SK-N-SH (cell line): ENCODE data around the gene GRIK1. TPM values are rescaled to one million over a fixed set of nuclear protein-coding genes. Genes with fewer than 3 reads are reported as not detected.

Experiments
- CTCF ChIA-PET: fragments of 300-600, 350-600 bp; formaldehyde crosslinking; extraction: SDS; loops from one replicate; lab custom pipeline; 2021; lab: Yijun Ruan, JAX
- POLR2A ChIA-PET: fragments of 350-600 bp; sonication (Branson Sonifier 250); formaldehyde crosslinking; extraction: SDS; loops from one replicate; lab custom pipeline; 2020; ENCODE audit warnings: antibody characterized with exemption, inconsistent platforms; lab: Yijun Ruan, JAX
- DNase-seq: peaks from one replicate; pipeline ENCODE4 v3.0.0; 2012
- H2AFZ ChIP-seq: fragments of 200-600 bp; sonication (generic); 2 replicates; pipeline ENCODE4 v1.8.1; 2016; ENCODE audit warnings: antibody characterized with exemption, mild to moderate bottlenecking, low read depth
- H3F3A ChIP-seq: fragments of 200-600 bp; sonication (generic); replicated peaks from 2 replicates; pipeline ENCODE3; 2016; ENCODE audit warnings: antibody characterized with exemption, mild to moderate bottlenecking; ENCODE audit not compliant: insufficient read depth
- H3K27ac ChIP-seq, 2 experiments: fragments of 200-500 bp in 1 of 2; fragments of 200-600 bp in 1 of 2; sonication (Bioruptor generic) in 1 of 2; sonication (generic), shearing (Covaris generic) in 1 of 2; 2 replicates each; pipeline versions ENCODE4 v1.5.1 to v1.6.1; 2014 to 2016; ENCODE audit warnings: low read depth in 2 of 2, inconsistent platforms in 1 of 2, low read length in 1 of 2, mild to moderate bottlenecking in 1 of 2, mixed read lengths in 1 of 2
- H3K27me3 ChIP-seq: fragments of 200-600 bp; sonication (generic), shearing (Covaris generic); 2 replicates; pipeline ENCODE4 v1.6.1; 2016; ENCODE audit warnings: mixed run types; ENCODE audit not compliant: insufficient read depth
- H3K36me3 ChIP-seq, 2 experiments: fragments of 200-500 bp in 1 of 2; fragments of 200-600 bp in 1 of 2; sonication (Bioruptor generic) in 1 of 2; sonication (generic) in 1 of 2; replicated peaks in 1 of 2; 2 replicates each; pipeline versions ENCODE3 to v1.5.1; 2014 to 2016; ENCODE audit warnings: low read length in 1 of 2, mild to moderate bottlenecking in 1 of 2; ENCODE audit not compliant: insufficient read depth in 2 of 2, control insufficient read depth in 1 of 2
- H3K4me1 ChIP-seq, 2 experiments: fragments of 200-500 bp in 1 of 2; fragments of 200-600 bp in 1 of 2; sonication (Bioruptor generic) in 1 of 2; sonication (generic), shearing (Covaris generic) in 1 of 2; 2 replicates each; pipeline versions ENCODE4 v1.5.1 to v1.6.1; 2014 to 2016; ENCODE audit warnings: low read depth in 1 of 2, low read length in 1 of 2, mixed run types in 1 of 2; ENCODE audit not compliant: insufficient read depth in 2 of 2, control insufficient read depth in 1 of 2
- H3K4me2 ChIP-seq: fragments of 200-600 bp; sonication (generic), shearing (Covaris generic); 2 replicates; pipeline ENCODE4 v1.6.1; 2017; ENCODE audit warnings: mixed run types
- H3K4me3 ChIP-seq, 2 experiments: fragments of 200-500 bp in 1 of 2; fragments of 200-600 bp in 1 of 2; sonication (Bioruptor generic) in 1 of 2; sonication (generic), shearing (Covaris generic) in 1 of 2; 2 replicates each; pipeline versions ENCODE4 v1.5.1 to v1.8.1; 2014 to 2016; ENCODE audit warnings: low read depth in 2 of 2, inconsistent platforms in 1 of 2, low read length in 1 of 2, mild to moderate bottlenecking in 1 of 2, mixed read lengths in 1 of 2, moderate library complexity in 1 of 2
- H3K79me2 ChIP-seq: fragments of 200-600 bp; sonication (generic); 2 replicates; pipeline ENCODE4 v1.8.1; 2017; ENCODE audit warnings: mild to moderate bottlenecking; ENCODE audit not compliant: insufficient read depth
- H3K9ac ChIP-seq: fragments of 200-600 bp; sonication (generic); 2 replicates; pipeline ENCODE4 v1.6.1; 2017; ENCODE audit warnings: mixed run types
- H3K9me2 ChIP-seq: fragments of 200-600 bp; sonication (generic); 2 replicates; pipeline ENCODE4 v1.6.1; 2017; ENCODE audit warnings: mixed run types
- H3K9me3 ChIP-seq: fragments of 200-600 bp; sonication (generic); 2 replicates; pipeline ENCODE4 v1.6.1; 2017; ENCODE audit warnings: mixed run types, mild to moderate bottlenecking, moderate library complexity
- H4K20me1 ChIP-seq: fragments of 200-600 bp; sonication (generic); 2 replicates; pipeline ENCODE4 v1.6.1; 2017; ENCODE audit warnings: mild to moderate bottlenecking, mixed run types; ENCODE audit not compliant: insufficient read depth
- CHD2 ChIP-seq: fragments of 150-350 bp; IDR thresholded peaks from 2 replicates; pipeline ENCODE4 v1.6.1; 2018; ENCODE audit warnings: low read length; ENCODE audit not compliant: partially characterized antibody
- ELF1 ChIP-seq: IDR thresholded peaks from 2 replicates; pipeline ENCODE4 v1.4.0; 2012
- EZH2phosphoT487 ChIP-seq: fragments of 200-600 bp; sonication (generic); IDR thresholded peaks from 2 replicates; pipeline ENCODE4 v1.6.1; 2017; ENCODE audit warnings: low read depth, mixed run types, mild to moderate bottlenecking, antibody characterized with exemption, moderate library complexity, borderline replicate concordance
- FOSL2 ChIP-seq: IDR thresholded peaks from 2 replicates; pipeline ENCODE4 v1.4.0; 2012; ENCODE audit warnings: low read depth, mild to moderate bottlenecking, moderate library complexity, borderline replicate concordance
- FOXJ3 ChIP-seq: sonication (generic); formaldehyde crosslinking; IDR thresholded peaks from 2 replicates; pipeline ENCODE4 v1.5.1; 2020; ENCODE audit warnings: mild to moderate bottlenecking, missing genetic modification reagents
- FOXM1 ChIP-seq: IDR thresholded peaks from 2 replicates; pipeline ENCODE4 v1.4.0; 2012; ENCODE audit warnings: low read depth, mild to moderate bottlenecking
- GABPA ChIP-seq: IDR thresholded peaks from 2 replicates; pipeline ENCODE4 v1.4.0; 2012; ENCODE audit warnings: low read depth, mild to moderate bottlenecking
- JUND ChIP-seq: IDR thresholded peaks from 2 replicates; pipeline ENCODE4 v1.4.0; 2012
- MAX ChIP-seq: IDR thresholded peaks from 2 replicates; pipeline ENCODE4 v1.4.0; 2012; ENCODE audit warnings: low read depth
- MEF2A ChIP-seq: IDR thresholded peaks from 2 replicates; pipeline ENCODE4 v1.4.0; 2012; ENCODE audit warnings: low read depth, borderline replicate concordance
- MXI1 ChIP-seq: IDR thresholded peaks from 2 replicates; pipeline ENCODE4 v1.6.1; 2012; ENCODE audit warnings: mild to moderate bottlenecking, low read depth, low read length, improper control_type of control experiment
- NRF1 ChIP-seq: IDR thresholded peaks from 2 replicates; pipeline ENCODE4 v1.6.1; 2012; ENCODE audit warnings: low read depth, mild to moderate bottlenecking, low read length
- POLR2AphosphoS5 ChIP-seq: IDR thresholded peaks from 2 replicates; pipeline ENCODE4 v1.6.1; 2012; ENCODE audit warnings: low read depth, low read length
- RCOR1 ChIP-seq: fragments of 150-350 bp; IDR thresholded peaks from 2 replicates; pipeline ENCODE4 v1.6.1; 2017; ENCODE audit warnings: antibody characterized with exemption, low read length
- REST ChIP-seq: IDR thresholded peaks from 2 replicates; pipeline ENCODE4 v1.6.1; 2012; ENCODE audit warnings: mild to moderate bottlenecking, low read depth, low read length, moderate library complexity
- RFX5 ChIP-seq: IDR thresholded peaks from 2 replicates; pipeline ENCODE4 v1.6.1; 2012; ENCODE audit warnings: mild to moderate bottlenecking, improper control_type of control experiment, low read length
- RXRA ChIP-seq: IDR thresholded peaks from 2 replicates; pipeline ENCODE4 v1.4.0; 2012; ENCODE audit warnings: low read depth, mild to moderate bottlenecking, borderline replicate concordance
- SMC3 ChIP-seq: IDR thresholded peaks from 2 replicates; pipeline ENCODE4 v1.6.1; 2012; ENCODE audit warnings: low read depth, low read length, improper control_type of control experiment
- TAF1 ChIP-seq: IDR thresholded peaks from 2 replicates; pipeline ENCODE4 v1.6.1; 2012; ENCODE audit warnings: low read depth, mild to moderate bottlenecking, low read length, moderate library complexity, borderline replicate concordance
- TEAD4 ChIP-seq: IDR thresholded peaks from 2 replicates; pipeline ENCODE4 v1.4.0; 2012; ENCODE audit warnings: mild to moderate bottlenecking, borderline replicate concordance; ENCODE audit not compliant: insufficient read depth
- USF2 ChIP-seq: fragments of 150-350 bp; IDR thresholded peaks from 2 replicates; pipeline ENCODE4 v1.6.1; 2017; ENCODE audit warnings: antibody characterized with exemption, low read length, low read depth, borderline replicate concordance
- YY1 ChIP-seq: IDR thresholded peaks from 2 replicates; pipeline ENCODE4 v1.4.0; 2012; ENCODE audit warnings: low read depth, mild to moderate bottlenecking
- WGBS: methylation state at CpG from one replicate; pipeline ENCODE4 v1.1.6; 2017; ENCODE audit warnings: low lambda C conversion rate; 5-methylcytosine and 5-hydroxymethylcytosine counted together
- polyA plus RNA-seq, 3 experiments: library from polyadenylated mRNA; depleted of rRNA; stranded (reverse); fragments of >200 nt; gene quantifications; 2 replicates each; pipeline ENCODE4 v1.2.3, GENCODE V29; 2012
- TF ChIP-seq, protein P1 (sequence below): fragments of 150-350 bp; IDR thresholded peaks from 2 replicates; pipeline ENCODE4 v1.6.1; 2016; ENCODE audit warnings: mild to moderate bottlenecking, low read depth, low read length

GRIK1 gene
- polyA plus RNA-seq, 1 of the 3 experiments (the other 2 are of a cell fraction): not detected

DNA sequence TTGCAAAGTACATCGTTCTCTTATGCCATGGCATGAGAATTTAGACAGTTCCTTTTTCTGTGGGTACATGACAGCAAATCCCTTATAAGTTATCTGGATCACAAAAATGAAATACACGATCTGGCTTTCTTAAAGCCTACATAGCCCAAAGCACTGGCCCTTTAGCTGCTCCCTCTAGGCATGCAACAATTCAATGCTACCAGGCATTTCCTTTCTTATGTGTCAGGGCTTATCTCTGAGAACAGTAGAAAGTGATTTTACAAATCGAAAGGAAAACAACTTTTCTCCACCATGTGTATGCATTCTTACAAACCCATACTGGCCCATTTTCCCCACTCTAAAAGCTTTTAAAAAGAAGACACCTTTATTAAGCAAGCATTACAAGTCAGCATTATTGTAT is 139.7 kb downstream of the GRIK1 start:
- Histone ChIP-seq H3K9me3 (no peaks in the 10 kb centered on the region), H3K4me3 (no peak overlapping the region), H3K4me1 (no peaks in the 10 kb centered on the region), H3K9me2 (no peaks in the 10 kb centered on the region), H3K27ac (no peak overlapping the region), H3K4me2 (no peak overlapping the region), H3K79me2 (no peaks in the 10 kb centered on the region), H3K9ac (no peak overlapping the region), H3K27me3 (peaks cover 31% of the 10 kb centered on the region; the same call in 1 of the 2 replicates), H3F3A (no peaks in the 10 kb centered on the region), H4K20me1 (no peaks in the 10 kb centered on the region), H3K36me3 (no peaks in the 10 kb centered on the region), H2AFZ (no peak overlapping the region)
- DNase-seq: no peak
- POLR2A ChIA-PET: no interaction called here
- TF ChIP-seq MEF2A: no peak
- TF ChIP-seq FOXM1: no peak
- no peak for TF ChIP-seq GABPA
- TF ChIP-seq FOXJ3 (CRISPR knock-in tag): no peak
- TF ChIP-seq YY1: no peak
- TF ChIP-seq EZH2phosphoT487: no peak
- TF ChIP-seq NRF1: no peak
- TF ChIP-seq TAF1: no peak
- no peak for TF ChIP-seq MAX
- no peak for TF ChIP-seq POLR2AphosphoS5
- no peak for TF ChIP-seq CHD2
- TF ChIP-seq FOSL2: no peak
- TF ChIP-seq RCOR1: no peak
- TF ChIP-seq RXRA: no peak
- TF ChIP-seq MXI1: no peak
- TF ChIP-seq TEAD4: no peak
- WGBS: 16% methylated on average over 3 of the region's 3 CpGs
- CTCF ChIA-PET: no interaction called here

DNA sequence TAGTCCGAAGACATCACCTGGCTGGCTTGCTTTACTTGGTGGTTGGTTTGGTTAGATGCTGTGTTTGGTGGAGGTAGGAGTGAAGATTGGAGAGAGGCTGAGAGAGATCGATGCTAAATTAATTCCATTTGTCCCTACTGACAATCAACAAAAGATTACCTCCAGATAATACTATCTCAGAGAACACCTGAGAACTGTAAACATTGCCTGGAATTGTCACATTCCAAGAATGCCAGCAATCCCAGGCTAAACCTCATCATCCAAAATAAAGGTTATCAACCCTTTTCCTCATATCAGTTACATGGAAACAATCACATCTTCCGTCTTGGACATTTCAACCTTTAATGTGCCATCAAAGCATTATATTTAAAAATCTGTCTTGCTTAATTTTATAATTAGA is 141.0 kb downstream of the GRIK1 start:
- CTCF ChIA-PET: no interaction called here

More for the DNA sequence above, 141.0 kb downstream of the GRIK1 start:
- no peak for DNase-seq
- H3K36me3 ChIP-seq: no peaks in the 10 kb centered on the region
- TF ChIP-seq, protein P1, sequence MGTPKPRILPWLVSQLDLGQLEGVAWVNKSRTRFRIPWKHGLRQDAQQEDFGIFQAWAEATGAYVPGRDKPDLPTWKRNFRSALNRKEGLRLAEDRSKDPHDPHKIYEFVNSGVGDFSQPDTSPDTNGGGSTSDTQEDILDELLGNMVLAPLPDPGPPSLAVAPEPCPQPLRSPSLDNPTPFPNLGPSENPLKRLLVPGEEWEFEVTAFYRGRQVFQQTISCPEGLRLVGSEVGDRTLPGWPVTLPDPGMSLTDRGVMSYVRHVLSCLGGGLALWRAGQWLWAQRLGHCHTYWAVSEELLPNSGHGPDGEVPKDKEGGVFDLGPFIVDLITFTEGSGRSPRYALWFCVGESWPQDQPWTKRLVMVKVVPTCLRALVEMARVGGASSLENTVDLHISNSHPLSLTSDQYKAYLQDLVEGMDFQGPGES: no peak
- TF ChIP-seq SMC3 (no peak), NRF1 (no peak), USF2 (no peak), FOSL2 (no peak), TAF1 (no peak), JUND (no peak), ELF1 (no peak), RFX5 (no peak), REST (no peak), GABPA (no peak), EZH2phosphoT487 (no peak), MXI1 (no peak), FOXM1 (no peak)
- H3K4me1 ChIP-seq: no peaks in the 10 kb centered on the region
- H2AFZ ChIP-seq: no peak overlapping the region
- H3K27me3 ChIP-seq: peaks cover 30% of the 10 kb centered on the region; the same call in 1 of the 2 replicates
- H3K4me3 ChIP-seq: no peak overlapping the region
- no peak overlapping the region for H3K9ac ChIP-seq
- POLR2A ChIA-PET: no interaction called here
- no peaks in the 10 kb centered on the region for H3K9me3 ChIP-seq
- no peaks in the 10 kb centered on the region for H3K9me2 ChIP-seq
- no peak overlapping the region for H3K27ac ChIP-seq
- H3K4me2 ChIP-seq: no peak overlapping the region
- no peaks in the 10 kb centered on the region for H3K79me2 ChIP-seq
- 8% methylated on average over 3 of the region's 3 CpGs for WGBS
- no peaks in the 10 kb centered on the region for H4K20me1 ChIP-seq
- no peaks in the 10 kb centered on the region for H3F3A ChIP-seq
